ENCODE results near the gene BNIP5.
"Not testable (repeated sequence)": the region's sequence is repeated elsewhere in the genome, so short reads cannot be mapped to it uniquely, and the experiment has no call there.

BNIP5 gene

DNA sequence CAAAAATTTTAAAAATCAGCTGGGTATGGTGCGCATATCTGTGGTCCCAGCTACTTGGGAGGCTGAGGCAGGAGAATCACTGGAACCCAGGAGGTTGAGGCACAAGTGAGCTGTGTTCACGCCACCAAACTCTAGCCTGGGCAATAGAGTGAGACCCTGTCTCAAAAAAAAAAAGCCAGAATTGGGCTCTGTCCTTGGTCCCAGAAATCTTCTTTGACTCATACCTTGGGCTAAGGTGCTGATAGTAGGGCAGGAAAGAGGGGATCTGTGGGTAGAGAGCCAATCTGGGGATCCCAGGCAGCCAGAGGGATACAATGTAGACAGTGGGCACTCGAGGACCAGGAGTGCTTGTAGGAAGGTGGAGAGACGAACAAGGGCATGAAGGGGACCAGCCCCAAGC lies 37.5 kb upstream of the BNIP5 start:
- no peaks in the 10 kb centered on the region for H3K9me3 Mint-ChIP-seq
- H3K27ac Mint-ChIP-seq = no peak overlapping the region
- peaks cover 9% of the 10 kb centered on the region for H3K27me3 Mint-ChIP-seq (ENCODE audit: low read depth)
- DNase-seq (ENCODE audit: low spot score) = no peak
- no peaks in the 10 kb centered on the region for H3K4me1 Mint-ChIP-seq (ENCODE audit: low read depth)
- H3K36me3 Mint-ChIP-seq (ENCODE audit: low read depth) = no peaks in the 10 kb centered on the region
- no peak overlapping the region for H3K4me3 Mint-ChIP-seq

DNA sequence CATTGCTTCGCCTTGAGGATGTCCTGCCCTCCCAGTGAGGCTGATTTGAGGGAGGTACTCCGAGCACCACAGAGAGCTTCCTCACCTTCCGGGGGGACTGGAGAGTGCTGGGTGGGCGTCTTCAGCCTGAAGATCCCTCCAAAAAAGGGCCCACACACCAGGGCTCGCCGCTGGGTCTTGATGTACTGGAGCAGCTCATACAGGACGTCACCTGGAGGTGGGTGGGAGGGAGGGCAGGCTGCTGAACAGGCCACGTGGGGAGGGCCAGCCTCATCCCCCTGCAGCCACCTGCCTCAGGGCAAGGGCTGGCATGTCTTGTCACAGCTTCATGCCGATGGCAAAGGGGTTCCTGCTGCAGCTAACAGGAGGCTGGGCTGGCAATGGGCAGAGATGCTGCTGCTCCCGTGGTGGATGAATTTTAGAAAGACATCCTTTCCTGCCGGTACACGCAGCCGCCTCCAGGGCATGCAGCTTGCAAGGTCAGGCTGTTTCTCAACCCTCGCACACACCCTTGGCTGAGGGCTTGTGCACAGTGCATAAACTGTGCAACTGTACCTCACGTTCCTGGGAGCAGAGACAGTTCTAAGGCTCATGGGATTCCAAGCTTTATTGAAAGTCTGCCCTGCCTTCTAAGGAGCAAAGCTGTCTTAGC lies 36.8 kb upstream of the BNIP5 start:
- H3K27me3 Mint-ChIP-seq (ENCODE audit: low read depth) = peaks cover 9% of the 10 kb centered on the region
- H3K36me3 Mint-ChIP-seq (ENCODE audit: low read depth) = no peaks in the 10 kb centered on the region
- H3K9me3 Mint-ChIP-seq = no peaks in the 10 kb centered on the region
- DNase-seq (ENCODE audit: low spot score) = no peak
- H3K4me1 Mint-ChIP-seq (ENCODE audit: low read depth) = no peaks in the 10 kb centered on the region
- H3K4me3 Mint-ChIP-seq = no peak overlapping the region
- no peak overlapping the region for H3K27ac Mint-ChIP-seq

DNA sequence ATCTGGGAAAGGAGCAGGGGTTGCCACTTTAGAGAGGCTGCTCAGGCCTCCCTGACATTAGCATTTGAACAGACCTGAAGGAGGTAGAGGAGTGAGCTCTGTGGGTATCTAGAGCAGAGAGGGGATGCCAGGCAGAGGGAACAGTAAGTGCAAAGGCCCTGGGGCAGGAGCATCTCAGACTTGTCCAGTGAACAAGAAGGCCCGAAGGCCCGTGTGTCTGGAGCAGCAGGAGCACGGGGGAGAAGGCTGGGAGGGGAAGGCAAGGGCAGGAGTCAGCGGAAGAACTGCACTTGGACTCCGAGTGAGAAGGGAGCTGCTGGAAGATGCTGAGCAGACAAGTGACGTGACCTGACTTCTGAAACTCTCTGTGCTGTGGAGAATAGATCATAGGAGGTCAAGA lies 35.4 kb upstream of the BNIP5 start:
- Mint-ChIP-seq H3K36me3 (ENCODE audit: low read depth) (no peaks in the 10 kb centered on the region), H3K27me3 (ENCODE audit: low read depth) (peaks cover 9% of the 10 kb centered on the region), H3K27ac (no peak overlapping the region), H3K9me3 (no peaks in the 10 kb centered on the region), H3K4me1 (ENCODE audit: low read depth) (no peaks in the 10 kb centered on the region), H3K4me3 (no peak overlapping the region)
- no peak for DNase-seq (ENCODE audit: low spot score)

DNA sequence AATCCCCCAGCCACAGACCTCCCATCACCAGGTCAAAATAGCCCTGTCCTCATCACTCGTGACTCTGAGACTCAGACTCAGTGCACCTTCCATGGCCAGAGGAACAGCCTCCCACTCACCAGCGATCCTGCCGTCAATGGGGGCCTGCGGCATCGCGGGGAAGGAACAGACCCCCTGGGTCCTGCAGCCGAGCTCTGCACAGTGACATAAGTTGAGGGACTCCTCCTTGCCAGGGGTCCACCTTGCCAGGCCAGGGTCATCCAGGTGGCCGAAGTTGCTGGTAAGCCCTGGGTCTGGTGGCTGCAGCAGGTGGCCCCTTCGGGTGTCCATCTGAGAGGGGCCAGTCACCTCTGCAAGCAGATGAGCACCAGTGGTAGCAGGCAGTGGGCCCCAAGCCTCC lies 34.5 kb upstream of the BNIP5 start:
- H3K27me3 Mint-ChIP-seq (ENCODE audit: low read depth) = peaks cover 9% of the 10 kb centered on the region
- no peak overlapping the region for H3K4me3 Mint-ChIP-seq
- DNase-seq (ENCODE audit: low spot score) = no peak
- no peaks in the 10 kb centered on the region for H3K9me3 Mint-ChIP-seq
- no peaks in the 10 kb centered on the region for H3K4me1 Mint-ChIP-seq (ENCODE audit: low read depth)
- H3K36me3 Mint-ChIP-seq (ENCODE audit: low read depth) = no peaks in the 10 kb centered on the region
- H3K27ac Mint-ChIP-seq = no peak overlapping the region

DNA sequence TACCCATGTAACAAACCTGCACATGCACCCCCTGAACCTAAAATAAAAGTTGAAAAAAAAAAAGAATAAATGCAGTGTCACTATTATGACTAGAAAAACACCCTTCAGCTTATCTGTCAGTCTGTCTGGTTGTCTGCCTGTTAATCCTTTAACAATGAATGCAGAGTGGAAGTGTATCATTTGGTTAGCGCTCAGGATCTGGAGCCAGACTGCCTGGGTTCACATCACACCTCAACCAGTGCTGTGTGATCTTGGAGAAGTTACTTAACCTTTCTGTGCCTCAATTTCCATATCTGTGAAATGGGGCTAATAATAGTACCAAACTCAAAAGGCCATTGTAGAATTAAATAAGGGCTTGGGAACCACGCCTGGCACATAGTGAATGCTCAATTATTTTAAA lies 34.0 kb upstream of the BNIP5 start:
- Mint-ChIP-seq H3K36me3 (ENCODE audit: low read depth) (no peaks in the 10 kb centered on the region), H3K4me1 (ENCODE audit: low read depth) (no peaks in the 10 kb centered on the region), H3K9me3 (no peaks in the 10 kb centered on the region), H3K27ac (no peak overlapping the region), H3K4me3 (no peak overlapping the region), H3K27me3 (ENCODE audit: low read depth) (peaks cover 9% of the 10 kb centered on the region)
- DNase-seq (ENCODE audit: low spot score) = no peak

DNA sequence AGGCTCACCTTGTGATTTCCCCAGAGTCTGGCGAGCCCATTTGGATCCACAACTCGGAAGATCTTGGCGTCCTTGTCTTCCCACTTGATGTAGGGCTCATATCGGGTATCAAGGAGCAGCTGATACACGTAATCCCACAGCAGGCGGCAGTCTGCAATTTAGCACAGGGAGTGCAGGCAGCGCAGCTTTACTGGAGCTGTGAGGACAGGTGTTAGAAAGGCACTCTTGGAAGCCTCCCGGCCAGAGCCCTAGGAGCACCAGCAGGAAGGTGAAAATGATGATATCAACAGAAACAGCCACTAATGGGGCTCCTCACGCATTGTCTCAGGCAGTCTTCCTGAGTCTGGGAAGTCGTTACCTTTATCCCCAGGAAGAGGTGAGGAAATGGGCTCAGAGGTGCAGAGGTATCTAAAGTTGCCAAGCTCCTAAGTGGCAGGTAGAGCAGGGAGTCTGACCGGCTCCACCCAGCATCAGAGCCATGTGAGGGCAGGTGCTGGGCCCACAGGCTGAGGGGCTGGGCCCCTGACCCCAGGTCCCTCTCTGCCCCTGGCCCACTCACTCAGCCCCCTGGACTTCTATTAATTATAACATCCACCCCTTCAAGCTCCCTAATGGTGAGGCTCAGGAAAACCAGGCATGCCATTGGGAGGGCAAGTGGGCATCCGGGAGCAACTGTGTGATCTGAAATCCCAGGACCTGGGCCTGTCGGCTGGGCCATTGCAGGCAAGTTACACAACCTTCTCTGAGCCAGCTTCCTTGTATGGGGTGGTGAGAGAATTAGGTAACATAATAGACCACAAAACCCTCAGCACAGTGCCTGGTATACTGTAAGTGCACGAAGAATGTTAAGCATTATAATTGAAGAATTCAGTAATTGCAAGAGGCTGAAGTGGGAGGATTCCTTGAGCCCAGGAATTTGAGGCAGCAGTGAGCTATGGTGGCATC lies 32.5 kb upstream of the BNIP5 start:
- no peaks in the 10 kb centered on the region for H3K9me3 Mint-ChIP-seq
- peaks cover 2% of the 10 kb centered on the region for H3K4me1 Mint-ChIP-seq (ENCODE audit: low read depth)
- H3K27ac Mint-ChIP-seq = no peak overlapping the region
- H3K36me3 Mint-ChIP-seq (ENCODE audit: low read depth) = no peaks in the 10 kb centered on the region
- DNase-seq (ENCODE audit: low spot score) = no peak
- peaks cover 7% of the 10 kb centered on the region for H3K27me3 Mint-ChIP-seq (ENCODE audit: low read depth)
- H3K4me3 Mint-ChIP-seq = no peak overlapping the region

DNA sequence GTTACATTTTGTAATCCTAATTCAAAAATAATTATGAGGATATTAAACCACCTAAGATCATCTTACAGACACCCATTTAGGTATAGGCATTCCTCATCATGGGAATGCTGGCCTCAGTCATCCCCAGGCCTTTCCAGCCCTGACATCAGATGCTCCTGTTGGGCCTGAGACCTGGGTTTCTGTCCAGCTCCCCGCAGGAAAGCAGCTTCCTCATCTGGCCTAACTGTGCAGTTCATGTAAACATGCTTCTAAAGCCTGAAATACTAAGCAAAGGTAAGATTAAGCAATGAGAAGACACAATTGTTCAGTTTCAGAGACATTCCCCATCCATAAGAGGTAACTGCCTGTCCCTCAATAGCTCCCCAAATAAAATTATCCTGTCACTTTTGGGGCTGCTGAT lies 31.7 kb upstream of the BNIP5 start:
- no peaks in the 10 kb centered on the region for H3K9me3 Mint-ChIP-seq
- no peak overlapping the region for H3K4me3 Mint-ChIP-seq
- H3K36me3 Mint-ChIP-seq (ENCODE audit: low read depth) = no peaks in the 10 kb centered on the region
- no peak overlapping the region for H3K27ac Mint-ChIP-seq
- H3K4me1 Mint-ChIP-seq (ENCODE audit: low read depth) = peaks cover 2% of the 10 kb centered on the region
- peaks cover 7% of the 10 kb centered on the region for H3K27me3 Mint-ChIP-seq (ENCODE audit: low read depth)
- DNase-seq (ENCODE audit: low spot score) = no peak

DNA sequence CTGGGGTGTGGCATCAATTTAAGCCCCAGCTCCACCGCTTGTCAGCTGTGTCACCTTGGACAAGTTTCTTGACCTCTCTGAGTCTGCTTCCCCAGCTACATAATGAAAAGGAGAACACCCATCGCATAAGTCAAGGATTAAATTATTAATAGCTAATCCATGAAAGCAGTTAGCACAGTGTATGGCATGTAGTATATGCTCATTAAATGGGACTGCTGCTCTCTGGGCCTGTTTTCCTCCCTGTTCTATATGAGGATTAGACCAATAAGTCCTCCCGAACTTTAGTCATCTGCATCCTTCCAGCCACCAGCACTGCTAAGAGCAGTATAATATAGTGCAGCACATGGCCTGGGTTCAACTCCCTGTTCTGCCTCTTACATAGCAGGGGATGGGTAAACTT lies 31.1 kb upstream of the BNIP5 start:
- DNase-seq (ENCODE audit: low spot score) = no peak
- Mint-ChIP-seq H3K9me3 (no peaks in the 10 kb centered on the region), H3K36me3 (ENCODE audit: low read depth) (no peaks in the 10 kb centered on the region), H3K4me1 (ENCODE audit: low read depth) (peaks cover 2% of the 10 kb centered on the region), H3K27me3 (ENCODE audit: low read depth) (peaks cover 4% of the 10 kb centered on the region), H3K4me3 (no peak overlapping the region), H3K27ac (no peak overlapping the region)

DNA sequence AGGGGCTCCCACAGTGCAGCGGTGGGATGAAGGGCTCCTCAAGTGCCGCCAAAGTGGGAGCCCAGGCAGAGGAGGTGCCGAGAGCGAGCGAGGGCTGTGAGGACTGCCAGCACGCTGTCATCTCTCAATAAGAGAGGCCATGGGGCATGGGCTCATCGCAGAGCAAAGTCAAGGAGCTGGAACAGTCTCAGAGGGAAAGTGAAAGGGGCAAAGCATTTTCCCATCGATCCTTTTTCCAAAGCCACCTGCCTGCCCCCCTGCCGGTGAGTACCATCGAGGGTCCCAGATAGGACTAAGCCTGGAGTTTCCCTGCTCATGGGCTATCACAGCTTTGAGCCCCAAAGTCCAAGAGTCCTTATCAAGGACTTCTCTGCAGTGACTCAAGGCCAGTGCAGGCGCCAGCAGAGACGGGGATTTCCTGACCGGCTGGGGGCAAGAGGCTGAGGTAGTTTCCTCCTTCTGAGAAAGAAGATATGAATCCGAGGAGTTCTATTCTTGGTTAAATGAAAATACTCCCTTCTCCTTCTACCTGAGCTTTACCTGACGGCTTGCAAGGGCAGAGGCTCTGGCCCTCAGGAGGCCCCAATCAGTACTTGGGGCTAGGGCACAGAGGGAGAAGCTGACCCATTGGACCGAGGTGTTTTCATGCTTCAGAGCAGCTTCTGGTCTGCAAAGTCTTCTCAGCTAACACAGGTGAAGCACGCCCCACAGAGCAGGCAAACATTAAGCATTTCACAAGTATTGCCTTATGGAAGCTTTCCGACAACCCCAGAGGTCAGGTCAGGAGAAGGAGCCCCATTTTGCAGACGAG lies 28.2 kb upstream of the BNIP5 start:
- Mint-ChIP-seq H3K36me3 (ENCODE audit: low read depth) (no peaks in the 10 kb centered on the region), H3K27me3 (ENCODE audit: low read depth) (no peaks in the 10 kb centered on the region), H3K4me1 (ENCODE audit: low read depth) (peaks cover 5% of the 10 kb centered on the region), H3K9me3 (no peaks in the 10 kb centered on the region), H3K27ac (no peak overlapping the region), H3K4me3 (no peak overlapping the region)
- peak; percentile 21 for DNase-seq (ENCODE audit: low spot score)

DNA sequence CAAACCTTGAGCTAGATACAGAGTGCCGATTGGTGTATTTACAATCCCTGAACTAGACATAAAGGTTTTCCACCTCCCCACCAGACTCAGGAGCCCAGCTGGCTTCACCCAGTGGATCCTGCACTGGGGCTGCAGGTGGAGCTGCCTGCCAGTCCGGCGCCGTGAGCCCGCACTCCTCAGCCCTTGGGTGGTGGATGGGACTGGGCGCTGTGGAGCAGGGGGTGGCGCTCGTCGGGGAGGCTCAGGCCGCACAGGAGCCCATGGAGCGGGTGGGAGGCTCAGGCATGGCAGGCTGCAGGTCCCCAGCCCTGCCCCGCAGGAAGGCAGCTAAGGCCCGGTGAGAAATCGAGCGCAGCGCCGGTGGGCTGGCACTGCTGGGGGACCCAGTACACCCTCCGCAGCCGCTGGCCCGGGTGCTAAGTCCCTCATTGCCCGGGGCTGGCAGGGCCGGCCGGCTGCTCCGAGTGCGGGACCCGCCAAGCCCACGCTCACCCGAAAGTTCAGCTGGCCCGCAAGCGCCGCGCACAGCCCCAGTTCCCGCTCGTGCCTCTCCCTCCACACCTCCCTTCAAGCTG lies 27.5 kb upstream of the BNIP5 start:
- not testable (repeated sequence) for H3K27me3 Mint-ChIP-seq (ENCODE audit: low read depth); H3K4me1 Mint-ChIP-seq (ENCODE audit: low read depth); DNase-seq (ENCODE audit: low spot score); H3K36me3 Mint-ChIP-seq (ENCODE audit: low read depth); H3K9me3 Mint-ChIP-seq; H3K27ac Mint-ChIP-seq; H3K4me3 Mint-ChIP-seq

DNA sequence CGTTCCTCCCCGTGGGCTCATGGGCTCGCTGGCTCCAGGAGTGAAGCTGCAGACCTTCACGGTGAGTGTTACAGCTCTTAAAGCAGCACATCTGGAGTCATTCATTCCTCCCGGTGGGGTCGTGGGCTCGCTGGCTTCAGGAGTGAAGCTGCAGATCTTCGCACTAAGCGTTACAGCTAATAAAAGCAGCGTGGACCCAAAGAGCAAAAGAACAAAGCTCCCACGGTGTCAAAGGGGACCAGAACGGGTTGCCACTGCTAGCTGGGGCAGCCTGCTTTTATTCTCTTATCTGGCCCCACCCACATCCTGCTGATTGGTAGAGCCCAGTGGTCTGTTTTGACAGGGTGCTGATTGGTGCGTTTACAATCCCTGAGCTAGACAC lies 26.7 kb upstream of the BNIP5 start:
- not testable (repeated sequence) for H3K27ac Mint-ChIP-seq; H3K4me3 Mint-ChIP-seq; H3K27me3 Mint-ChIP-seq (ENCODE audit: low read depth); H3K9me3 Mint-ChIP-seq; DNase-seq (ENCODE audit: low spot score); H3K4me1 Mint-ChIP-seq (ENCODE audit: low read depth); H3K36me3 Mint-ChIP-seq (ENCODE audit: low read depth)

DNA sequence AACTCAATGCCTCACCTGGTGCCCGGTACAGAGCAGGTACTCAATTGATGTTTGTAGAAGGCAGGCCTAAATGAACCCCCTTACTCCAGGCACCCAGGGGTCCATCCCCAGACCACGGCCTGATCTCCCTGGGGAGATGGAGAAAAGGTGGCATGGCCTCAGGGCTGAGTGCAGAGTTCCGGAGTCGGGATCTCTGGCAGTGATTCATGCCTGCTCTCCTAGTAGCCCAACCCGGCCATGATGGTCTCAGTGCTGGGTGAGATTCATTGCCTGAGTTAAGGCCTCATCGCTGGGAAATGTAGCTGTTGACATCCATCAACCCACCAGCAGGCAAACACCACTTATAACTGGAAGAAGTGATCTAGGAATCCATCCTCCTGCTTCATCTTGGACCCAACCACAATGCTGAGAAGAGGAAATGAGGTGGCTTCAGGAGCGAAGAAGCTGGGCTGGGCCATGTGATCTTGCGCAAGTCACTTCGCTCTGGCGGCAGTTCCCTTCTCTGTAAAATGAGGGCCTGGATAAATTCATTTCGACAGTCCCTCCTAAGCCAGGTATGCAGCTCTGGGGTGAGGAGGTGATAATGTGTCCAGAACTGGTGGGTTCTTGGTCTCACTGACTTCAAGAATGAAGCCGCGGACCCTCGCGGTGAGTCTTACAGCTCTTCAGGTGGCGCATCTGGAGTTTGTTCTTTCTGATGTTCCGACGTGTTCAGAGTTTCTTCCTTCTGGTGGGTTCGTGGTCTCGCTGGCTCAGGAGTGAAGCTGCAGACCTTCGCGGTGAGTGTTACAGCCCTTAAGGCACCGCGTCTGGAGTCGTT lies 26.1 kb upstream of the BNIP5 start:
- Mint-ChIP-seq H3K4me1 (ENCODE audit: low read depth) (peaks cover 15% of the 10 kb centered on the region), H3K27me3 (ENCODE audit: low read depth) (peaks cover 1% of the 10 kb centered on the region), H3K9me3 (no peaks in the 10 kb centered on the region), H3K4me3 (no peak overlapping the region), H3K36me3 (ENCODE audit: low read depth) (no peaks in the 10 kb centered on the region), H3K27ac (no peak overlapping the region)
- no peak for DNase-seq (ENCODE audit: low spot score)

DNA sequence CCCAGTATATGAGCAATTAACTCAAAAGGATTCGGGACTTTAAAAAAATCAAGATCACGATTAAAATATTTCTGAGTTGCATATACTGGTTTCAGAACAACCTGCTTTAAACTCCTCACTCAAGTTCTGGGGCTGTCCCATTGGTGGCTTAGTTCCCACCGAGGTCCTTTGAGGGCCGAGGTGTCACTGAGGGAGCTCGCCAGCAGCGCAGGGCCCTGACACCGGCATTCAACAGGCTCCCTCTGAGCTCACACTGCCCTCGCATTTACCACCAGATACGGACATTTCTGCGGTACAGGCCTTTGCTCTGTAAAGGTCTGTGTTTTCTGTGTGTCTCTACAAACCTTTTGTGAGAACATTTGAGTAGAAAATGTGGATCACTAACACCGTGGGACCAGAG lies 24.4 kb upstream of the BNIP5 start:
- DNase-seq (ENCODE audit: low spot score) = no peak
- Mint-ChIP-seq H3K4me3 (no peak overlapping the region), H3K27ac (no peak overlapping the region), H3K27me3 (ENCODE audit: low read depth) (peaks cover 10% of the 10 kb centered on the region), H3K36me3 (ENCODE audit: low read depth) (no peaks in the 10 kb centered on the region), H3K9me3 (no peaks in the 10 kb centered on the region), H3K4me1 (ENCODE audit: low read depth) (peaks cover 24% of the 10 kb centered on the region)

Data from T-helper 2 cell treated with Interferon-gamma antibody and Interleukin-4, amounts not matched to agents 5 μg/mL and 100 μg/mL, for 36 hours (primary cell).